ENCODE results near the gene SHROOM3. TPM values are rescaled to one million over a fixed set of nuclear protein-coding genes. Genes with fewer than 3 reads are reported as not detected.

The SHROOM3 gene
- total RNA-seq, 1 experiment from 2014 or later, result 27.6 TPM

DNA sequence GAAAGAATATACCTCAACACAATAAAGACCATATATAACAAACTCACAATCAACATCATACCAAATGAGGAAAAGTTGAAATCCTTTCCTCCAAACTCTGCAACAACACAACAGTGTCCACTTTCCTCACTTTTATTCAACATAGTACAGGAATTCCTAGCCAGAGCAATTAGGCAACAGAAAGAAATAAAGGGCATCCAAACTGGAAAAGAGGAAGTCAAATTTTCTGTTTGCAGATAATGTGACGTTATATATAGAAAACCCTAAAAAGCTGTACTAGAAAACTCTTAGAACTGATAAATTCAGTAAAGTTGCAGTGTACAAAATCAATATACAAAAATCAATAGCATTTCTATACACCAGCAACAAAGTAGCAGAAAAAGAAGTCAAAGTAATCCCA lies 355.3 kb downstream of the SHROOM3 start:
- Histone ChIP-seq H3K4me2 (ENCODE audit: insufficient read depth, insufficient read length, low read length) (no peak overlapping the region), H3K9me3 (ENCODE audit: control insufficient read depth, low read depth, low read length) (no peaks in the 10 kb centered on the region), H3K23me2 (ENCODE audit: insufficient read length, low read depth, low read length, poor library complexity, severe bottlenecking) (no peaks in the 10 kb centered on the region), H2AFZ (ENCODE audit: low read length) (no peak overlapping the region), H3K4me1 (ENCODE audit: insufficient read depth, low read length) (no peaks in the 10 kb centered on the region), H3K18ac (ENCODE audit: insufficient read length, low read depth, low read length) (no peak overlapping the region), H4K20me1 (ENCODE audit: control insufficient read depth, insufficient read depth, insufficient read length) (no peaks in the 10 kb centered on the region), H3K23ac (ENCODE audit: insufficient read length, low read depth, low read length) (no peak overlapping the region), H3K79me1 (ENCODE audit: insufficient read depth, low read depth, low read length, poor library complexity, severe bottlenecking) (no peaks in the 10 kb centered on the region), H2BK15ac (ENCODE audit: low read depth, low read length) (no peak overlapping the region), H3T11ph (ENCODE audit: low read length) (no peak overlapping the region), H3K27me3 (ENCODE audit: insufficient read depth, low read length) (no peaks in the 10 kb centered on the region), H3K79me2 (ENCODE audit: insufficient read depth, low read length) (no peaks in the 10 kb centered on the region), H3K9ac (ENCODE audit: extremely low read depth, insufficient read length, low read length) (no peak overlapping the region), H2BK120ac (ENCODE audit: low read depth, low read length, poor library complexity, severe bottlenecking) (no peak overlapping the region), H2BK5ac (ENCODE audit: insufficient read length, low read length) (no peak overlapping the region), H3K14ac (ENCODE audit: insufficient read depth, low read length) (no peak overlapping the region), H2AK5ac (ENCODE audit: insufficient read length, low read length) (no peak overlapping the region), H4K8ac (replicated peaks; ENCODE audit: insufficient read length, low read depth, low read length) (no peak overlapping the region), H4K5ac (ENCODE audit: insufficient read length, low read depth, low read length) (no peak overlapping the region), H3K27ac (ENCODE audit: insufficient read length, low read depth, low read length) (no peak overlapping the region), H2BK20ac (ENCODE audit: low read depth, low read length, poor library complexity, severe bottlenecking) (no peak overlapping the region), H3K56ac (ENCODE audit: insufficient read length, low read depth, low read length) (no peak overlapping the region), H2BK12ac (ENCODE audit: insufficient read length, low read depth, low read length) (no peak overlapping the region), H4K91ac (ENCODE audit: insufficient read length, low read depth, low read length) (no peak overlapping the region), H3K4ac (ENCODE audit: low read depth, low read length) (no peak overlapping the region)
- Mint-ChIP-seq H3K4me3 (no peak overlapping the region), H3K4me1 (no peaks in the 10 kb centered on the region), H3K27me3 (ENCODE audit: low read depth) (no peaks in the 10 kb centered on the region; the same call in 1 of the 2 replicates), H3K36me3 (ENCODE audit: insufficient read depth in 1 of 3, low read depth in 3 of 3) (peaks cover 0 to 18% (median 16%) of the 10 kb centered on the region in 3 experiments; a peak in 6 of 7 replicates), H3K9me3 (peaks cover 4 to 10% of the 10 kb centered on the region in 2 experiments; a peak in 2 of 5 replicates), H3K27ac (no peak overlapping the region)
- no CpG with 5 or more reads among the region's 1 CpG for WGBS (ENCODE audit: extremely low coverage, insufficient read length, low lambda C conversion rate)
- DNase-seq, result no peak
- TF ChIP-seq, protein P1, sequence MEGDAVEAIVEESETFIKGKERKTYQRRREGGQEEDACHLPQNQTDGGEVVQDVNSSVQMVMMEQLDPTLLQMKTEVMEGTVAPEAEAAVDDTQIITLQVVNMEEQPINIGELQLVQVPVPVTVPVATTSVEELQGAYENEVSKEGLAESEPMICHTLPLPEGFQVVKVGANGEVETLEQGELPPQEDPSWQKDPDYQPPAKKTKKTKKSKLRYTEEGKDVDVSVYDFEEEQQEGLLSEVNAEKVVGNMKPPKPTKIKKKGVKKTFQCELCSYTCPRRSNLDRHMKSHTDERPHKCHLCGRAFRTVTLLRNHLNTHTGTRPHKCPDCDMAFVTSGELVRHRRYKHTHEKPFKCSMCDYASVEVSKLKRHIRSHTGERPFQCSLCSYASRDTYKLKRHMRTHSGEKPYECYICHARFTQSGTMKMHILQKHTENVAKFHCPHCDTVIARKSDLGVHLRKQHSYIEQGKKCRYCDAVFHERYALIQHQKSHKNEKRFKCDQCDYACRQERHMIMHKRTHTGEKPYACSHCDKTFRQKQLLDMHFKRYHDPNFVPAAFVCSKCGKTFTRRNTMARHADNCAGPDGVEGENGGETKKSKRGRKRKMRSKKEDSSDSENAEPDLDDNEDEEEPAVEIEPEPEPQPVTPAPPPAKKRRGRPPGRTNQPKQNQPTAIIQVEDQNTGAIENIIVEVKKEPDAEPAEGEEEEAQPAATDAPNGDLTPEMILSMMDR (conservative IDR thresholded peaks at IDR 0.05), result no peak
